AG04449 (cell line): ENCODE measurements around the gene VPS13D.

Experiments
- CTCF ChIA-PET: fragments of 350-600 bp; formaldehyde crosslinking; extraction: SDS; loops from one replicate; lab custom pipeline; 2021; ENCODE audit warnings: antibody characterized with exemption; lab: Yijun Ruan, JAX
- POLR2A ChIA-PET: fragments of 400-600, 350-600 bp; formaldehyde crosslinking; extraction: SDS; loops from one replicate; lab custom pipeline; 2020; ENCODE audit warnings: antibody characterized with exemption, inconsistent platforms; lab: Yijun Ruan, JAX
- DNase-seq: peaks from one replicate; pipeline ENCODE4 v3.0.0-alpha.2; 2010; ENCODE audit warnings: low read depth, low spot score
- H3K4me3 ChIP-seq: 2 replicates; pipeline ENCODE4 v1.5.1; 2011; ENCODE audit warnings: low read depth, mild to moderate bottlenecking, control low read depth, low read length
- CTCF ChIP-seq: IDR thresholded peaks from one replicate; pipeline ENCODE4 v1.5.1; 2011; ENCODE audit warnings: mild to moderate bottlenecking, moderate library complexity, low read length, control low read depth, inconsistent platforms; ENCODE audit not compliant: insufficient read depth; ENCODE audit errors: missing control alignments

Gene VPS13D

GRCh38 chr1:12513181-12513580 lies 283.4 kb downstream of the VPS13D start:
- no peak for DNase-seq
- CTCF ChIA-PET = no interaction called here
- POLR2A ChIA-PET = no interaction called here
- TF ChIP-seq CTCF = no peak
- H3K4me3 ChIP-seq = no peak overlapping the region

- DNase-seq = no peak
- ChIA-PET POLR2A (no interaction called here), CTCF (no interaction called here)
- TF ChIP-seq CTCF = no peak
- no peak overlapping the region for H3K4me3 ChIP-seq
These were observed 284.8 kb downstream of the VPS13D start for GRCh38 chr1:12514590-12514989.

- ChIA-PET POLR2A (no interaction called here), CTCF (no interaction called here)
These were observed 285.4 kb downstream of the VPS13D start for GRCh38 chr1:12515234-12515633.

GRCh38 chr1:12516741-12517140 lies 286.9 kb downstream of the VPS13D start:
- DNase-seq = no peak
- ChIA-PET CTCF (no interaction called here), POLR2A (no interaction called here)
- no peak overlapping the region for H3K4me3 ChIP-seq
- TF ChIP-seq CTCF = no peak

More at GRCh38 chr1:12515234-12515633, 285.4 kb downstream of the VPS13D start:
- TF ChIP-seq CTCF = no peak
- H3K4me3 ChIP-seq = no peak overlapping the region
- DNase-seq = no peak

GRCh38 chr1:12518931-12519692 lies 289.3 kb downstream of the VPS13D start:
- DNase-seq = no peak
- no peak for TF ChIP-seq CTCF
- no peak overlapping the region for H3K4me3 ChIP-seq
- CTCF ChIA-PET = no interaction called here
- POLR2A ChIA-PET = no interaction called here

- ChIA-PET CTCF (interaction anchor here (1.1 kb wide), 1 partner anchor 9 kb away, joined by 4 read pairs; no protein-coding TSS in a partner anchor), POLR2A (no interaction called here)
- no peak overlapping the region for H3K4me3 ChIP-seq
- no peak for TF ChIP-seq CTCF
- no peak for DNase-seq
These were observed 290.0 kb downstream of the VPS13D start for GRCh38 chr1:12519693-12520364.
